ENCODE measurements around the gene MGAT2. TPM values are rescaled to one million over a fixed set of nuclear protein-coding genes. Genes with fewer than 3 reads are reported as not detected.

The MGAT2 gene
- total and polyA plus RNA-seq, 3 donors from 2014 or later = 58.3 to 89.1 (median 88.8) TPM

DNA sequence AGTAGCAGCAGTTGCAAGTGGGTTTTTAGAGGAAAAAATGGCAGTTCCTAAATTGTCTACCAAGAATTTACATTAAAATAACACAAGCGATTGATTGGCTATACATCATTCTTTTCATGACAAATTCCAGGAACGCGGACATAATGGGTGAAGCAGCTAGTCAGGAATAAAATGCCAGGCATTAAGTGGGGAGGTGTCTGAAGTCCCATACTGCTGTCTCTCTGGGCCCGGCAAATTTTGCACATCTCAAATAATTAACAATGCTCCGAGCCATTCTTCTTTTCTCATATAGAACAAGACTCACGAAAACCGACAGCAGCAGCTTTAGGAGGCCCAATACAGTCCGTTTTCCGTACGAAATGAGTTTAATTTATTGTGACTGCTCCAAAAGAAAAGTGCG lies 869 bp upstream of the MGAT2 start:
- Histone ChIP-seq H3K27me3 (no peaks in the 10 kb centered on the region), H3K27ac (peak overlapping the region; percentile 71 to 94), H3K36me3 (ENCODE audit: low read depth, missing control alignments) (no peaks in the 10 kb centered on the region), H3K9me3 (no peaks in the 10 kb centered on the region), H3K4me1 (peaks cover 22% of the 10 kb centered on the region), H3K4me3 (peak overlapping the region; percentile 92 to 93)
- DNase-seq = no peak
- 0 to 1% methylated on average over 11 of the region's 11 CpGs for WGBS, 2 donors
- intact Hi-C loops (cut with DNase I; ENCODE audit: low total_unique reads) = no loop called here
- TF ChIP-seq, protein P1, sequence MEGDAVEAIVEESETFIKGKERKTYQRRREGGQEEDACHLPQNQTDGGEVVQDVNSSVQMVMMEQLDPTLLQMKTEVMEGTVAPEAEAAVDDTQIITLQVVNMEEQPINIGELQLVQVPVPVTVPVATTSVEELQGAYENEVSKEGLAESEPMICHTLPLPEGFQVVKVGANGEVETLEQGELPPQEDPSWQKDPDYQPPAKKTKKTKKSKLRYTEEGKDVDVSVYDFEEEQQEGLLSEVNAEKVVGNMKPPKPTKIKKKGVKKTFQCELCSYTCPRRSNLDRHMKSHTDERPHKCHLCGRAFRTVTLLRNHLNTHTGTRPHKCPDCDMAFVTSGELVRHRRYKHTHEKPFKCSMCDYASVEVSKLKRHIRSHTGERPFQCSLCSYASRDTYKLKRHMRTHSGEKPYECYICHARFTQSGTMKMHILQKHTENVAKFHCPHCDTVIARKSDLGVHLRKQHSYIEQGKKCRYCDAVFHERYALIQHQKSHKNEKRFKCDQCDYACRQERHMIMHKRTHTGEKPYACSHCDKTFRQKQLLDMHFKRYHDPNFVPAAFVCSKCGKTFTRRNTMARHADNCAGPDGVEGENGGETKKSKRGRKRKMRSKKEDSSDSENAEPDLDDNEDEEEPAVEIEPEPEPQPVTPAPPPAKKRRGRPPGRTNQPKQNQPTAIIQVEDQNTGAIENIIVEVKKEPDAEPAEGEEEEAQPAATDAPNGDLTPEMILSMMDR (IDR thresholded peaks at IDR 0.05) = no peak
- TF ChIP-seq POLR2A (IDR thresholded peaks at IDR 0.05) = no peak

- Histone ChIP-seq H3K36me3 (ENCODE audit: low read depth, missing control alignments) (no peaks in the 10 kb centered on the region), H3K27me3 (no peaks in the 10 kb centered on the region), H3K9me3 (no peaks in the 10 kb centered on the region), H3K4me1 (peaks cover 25% of the 10 kb centered on the region), H3K4me3 (peak overlapping the region; percentile 92 to 93), H3K27ac (peak overlapping the region; percentile 71 to 94)
- TF ChIP-seq, protein P1 (IDR thresholded peaks at IDR 0.05) = no peak
- no peak for TF ChIP-seq POLR2A (IDR thresholded peaks at IDR 0.05)
- DNase-seq = peak; percentile 64
- intact Hi-C loops (cut with DNase I; ENCODE audit: low total_unique reads) = no loop called here
- WGBS, 2 donors = 2 to 19% methylated on average over 8 to 65 of the region's 65 CpGs
Measured at GRCh38 chr14:49621114-49621881, 699 bp downstream of the MGAT2 start.

- intact Hi-C loops (cut with DNase I; ENCODE audit: low total_unique reads) = no loop called here
- H3K4me3 ChIP-seq = peak overlapping the region; percentile 92 to 93
- no peak for TF ChIP-seq POLR2A (IDR thresholded peaks at IDR 0.05)
- TF ChIP-seq, protein P1 (IDR thresholded peaks at IDR 0.05) = no peak
- H3K9me3 ChIP-seq = no peaks in the 10 kb centered on the region
- no peaks in the 10 kb centered on the region for H3K27me3 ChIP-seq
- peaks cover 25% of the 10 kb centered on the region for H3K4me1 ChIP-seq
- peak overlapping the region; percentile 71 to 94 for H3K27ac ChIP-seq
- no peaks in the 10 kb centered on the region for H3K36me3 ChIP-seq (ENCODE audit: low read depth, missing control alignments)
- WGBS, 2 donors = 20 to 25% methylated on average over 3 of the region's 3 CpGs
- DNase-seq = no peak
Measured at GRCh38 chr14:49622022-49622607, 1.5 kb downstream of the MGAT2 start.

- Histone ChIP-seq H3K27ac (peak overlapping the region; percentile 31 to 42), H3K9me3 (no peaks in the 10 kb centered on the region), H3K4me1 (peaks cover 25% of the 10 kb centered on the region), H3K36me3 (ENCODE audit: low read depth, missing control alignments) (no peaks in the 10 kb centered on the region), H3K4me3 (peak overlapping the region in 1 of 2 donors; percentile 8), H3K27me3 (no peaks in the 10 kb centered on the region)
- WGBS, 2 donors = 34 to 46% methylated on average over 3 of the region's 3 CpGs
- TF ChIP-seq POLR2A (IDR thresholded peaks at IDR 0.05) = no peak
- TF ChIP-seq, protein P1 (IDR thresholded peaks at IDR 0.05) = no peak
- no peak for DNase-seq
- intact Hi-C loops (cut with DNase I; ENCODE audit: low total_unique reads) = no loop called here
Measured at GRCh38 chr14:49623387-49623786, 2.8 kb downstream of the MGAT2 start.

All from testis (tissue), 3 donors.